Stimulated activated CD4-positive, alpha-beta T cell treated with anti-CD3 and anti-CD28 coated beads, Interleukin-2, amount 100 ng/mL, for 4 hours (primary cell): Measurements from ENCODE around the gene TIMM21.

Experiments
- DNase-seq: peaks from one replicate; pipeline ENCODE4 v3.0.0-alpha.2; 2020; ENCODE audit warnings: low read depth

Gene TIMM21

GRCh38 chr18:74148543-74149070, 284 bp downstream of the TIMM21 start:
- no peak for DNase-seq

GRCh38 chr18:74149878-74150277, 1.6 kb downstream of the TIMM21 start:
- DNase-seq, result no peak

GRCh38 chr18:74152270-74152669, 3.9 kb downstream of the TIMM21 start:
- no peak for DNase-seq

- no peak for DNase-seq
These were observed 4.5 kb downstream of the TIMM21 start for GRCh38 chr18:74152857-74153256.

- no peak for DNase-seq
These were observed 5.1 kb downstream of the TIMM21 start for GRCh38 chr18:74153377-74153776.

GRCh38 chr18:74153793-74154192, 5.5 kb downstream of the TIMM21 start:
- DNase-seq, result no peak

GRCh38 chr18:74154716-74155115, 6.4 kb downstream of the TIMM21 start:
- no peak for DNase-seq

- DNase-seq, result no peak
These were observed 7.0 kb downstream of the TIMM21 start for GRCh38 chr18:74155276-74155675.

- DNase-seq, result no peak
These were observed 14.8 kb downstream of the TIMM21 start for GRCh38 chr18:74163019-74163660.

- no peak for DNase-seq
These were observed 18.1 kb downstream of the TIMM21 start for GRCh38 chr18:74166386-74166785.

- no peak for DNase-seq
These were observed 23.7 kb downstream of the TIMM21 start for GRCh38 chr18:74171910-74172606.

- DNase-seq, result no peak
These were observed 24.5 kb downstream of the TIMM21 start for GRCh38 chr18:74172697-74173433.

GRCh38 chr18:74173434-74173750, 25.1 kb downstream of the TIMM21 start:
- no peak for DNase-seq

GRCh38 chr18:74175658-74176057, 27.3 kb downstream of the TIMM21 start:
- DNase-seq, result no peak

GRCh38 chr18:74178884-74179283, 30.6 kb downstream of the TIMM21 start:
- DNase-seq, result no peak

- DNase-seq, result no peak
These were observed 31.4 kb downstream of the TIMM21 start for GRCh38 chr18:74179623-74180199.

- no peak for DNase-seq
These were observed 34.0 kb downstream of the TIMM21 start for GRCh38 chr18:74182335-74182734.

- no peak for DNase-seq
These were observed 34.8 kb downstream of the TIMM21 start for GRCh38 chr18:74183130-74183529.

GRCh38 chr18:74184875-74185274, 36.6 kb downstream of the TIMM21 start:
- no peak for DNase-seq

- no peak for DNase-seq
These were observed 37.5 kb downstream of the TIMM21 start for GRCh38 chr18:74185860-74186259.

- DNase-seq, result no peak
These were observed 38.3 kb downstream of the TIMM21 start for GRCh38 chr18:74186661-74187060.

GRCh38 chr18:74190086-74190485, 41.8 kb downstream of the TIMM21 start:
- DNase-seq, result no peak

- DNase-seq, result no peak
These were observed 43.3 kb downstream of the TIMM21 start for GRCh38 chr18:74191577-74191976.
